LHCN-M2 (cell line): ENCODE results near the gene DDIT4. TPM values are rescaled to one million over a fixed set of nuclear protein-coding genes. Genes with fewer than 3 reads are reported as not detected.
"Not testable (repeated sequence)": the region's sequence is repeated elsewhere in the genome, so short reads cannot be mapped to it uniquely, and the experiment has no call there.

Experiments
- DNase-seq: peaks from one replicate; pipeline ENCODE4 v3.0.0-alpha.2; 2012; ENCODE audit warnings: low read depth
- total RNA-seq: library from RNA; depleted of rRNA; stranded (reverse); fragments of >200 nt; gene quantifications from 2 replicates; pipeline ENCODE4 v1.2.3, GENCODE V29; 2014

DDIT4 gene
- total RNA-seq, 1 experiment from 2014 or later, result 378 TPM

GRCh38 chr10:72292223-72292691 lies 18.5 kb downstream of the DDIT4 start:
- DNase-seq, result no peak

DNA sequence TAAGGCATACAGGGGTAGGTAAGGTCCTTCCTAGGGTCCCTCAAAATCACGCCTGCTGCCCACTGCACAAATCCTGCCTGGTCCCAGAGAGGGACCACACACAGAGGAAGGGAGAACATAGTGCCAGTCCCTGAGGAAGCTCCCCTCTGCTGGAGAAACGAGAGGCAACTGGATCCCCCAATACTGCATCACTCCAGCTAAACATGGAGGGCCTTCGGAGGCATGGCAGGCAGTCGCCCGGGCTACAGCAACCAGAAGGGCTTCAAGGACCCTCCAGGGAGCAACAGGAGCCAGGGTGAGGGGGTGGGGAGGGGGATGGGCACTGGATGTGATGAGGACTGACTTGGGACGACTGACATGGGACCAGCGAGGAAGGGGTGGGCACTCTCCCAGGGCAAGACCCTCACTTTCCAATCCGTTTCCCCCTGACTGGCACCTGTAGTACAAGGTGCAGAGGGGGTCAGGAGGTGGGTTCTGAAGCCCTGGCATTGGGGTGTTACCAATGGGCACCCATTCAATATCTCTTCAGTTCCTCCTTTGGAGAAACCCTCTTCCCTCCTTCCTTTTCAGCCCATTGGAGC lies 21.7 kb downstream of the DDIT4 start:
- DNase-seq, result no peak

DNA sequence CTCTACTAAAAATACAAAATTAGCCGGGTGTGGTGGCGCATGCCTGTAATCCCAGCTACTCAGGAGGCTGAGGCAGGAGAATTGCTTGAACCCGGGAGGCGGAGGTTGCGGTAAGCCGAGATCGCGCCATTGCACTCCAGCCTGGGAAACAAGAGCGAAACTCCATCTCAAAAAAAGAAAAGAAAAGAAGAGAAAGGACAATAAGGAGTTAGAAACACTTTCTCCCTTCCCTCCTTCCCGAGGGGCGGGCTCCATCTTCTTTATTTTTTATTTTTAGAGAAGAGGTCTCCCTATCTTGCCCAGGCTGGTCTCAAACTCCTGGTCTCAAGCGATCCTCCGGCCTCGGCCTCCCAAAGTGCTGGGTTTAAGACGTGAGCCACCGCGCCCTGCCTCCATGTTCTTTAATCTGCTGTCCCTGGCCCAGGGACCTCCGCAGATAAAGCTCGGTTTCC lies 23.1 kb downstream of the DDIT4 start:
- not testable (repeated sequence) for DNase-seq

- DNase-seq, result peak; percentile 78
Measured at GRCh38 chr10:72297281-72297804, 23.6 kb downstream of the DDIT4 start.

DNA sequence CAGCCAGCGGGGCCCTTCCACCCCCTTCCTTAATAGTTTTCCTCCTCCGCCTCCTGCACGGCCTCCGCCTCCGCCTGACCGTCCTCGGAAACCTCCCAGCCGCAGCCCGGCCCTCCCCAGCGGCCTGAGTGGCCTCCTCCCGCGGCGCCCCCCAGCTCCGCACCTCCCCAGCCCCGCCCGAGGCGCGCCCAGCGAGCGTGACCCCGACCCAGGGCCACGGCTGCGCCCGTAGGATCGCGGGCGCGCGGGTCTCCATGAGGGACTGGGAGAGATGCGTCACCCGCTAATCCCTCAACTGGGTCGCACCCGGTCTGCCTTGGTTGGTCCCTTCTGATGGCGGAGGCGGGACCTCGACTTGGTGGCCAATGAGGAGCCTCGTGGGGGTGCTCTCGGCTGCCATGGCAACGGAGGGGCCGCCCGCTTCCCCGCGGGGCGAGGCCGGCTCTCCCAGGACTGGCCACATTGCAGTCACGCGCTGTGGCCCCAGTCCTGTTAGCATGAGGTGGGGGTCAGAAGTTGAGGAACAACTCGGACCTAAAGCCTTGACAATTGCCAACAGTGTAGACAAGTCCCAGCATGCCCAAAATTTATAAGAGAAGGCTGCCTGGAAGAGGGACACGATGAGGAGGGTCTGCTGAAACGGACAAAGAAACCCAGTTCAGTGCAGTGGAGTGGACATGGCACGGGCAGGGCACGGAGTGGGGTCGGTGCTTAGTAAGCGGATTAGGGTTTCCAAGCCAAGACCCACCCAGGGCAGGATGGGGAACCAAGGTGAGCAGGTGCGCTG lies 24.3 kb downstream of the DDIT4 start:
- peak; percentile 99 for DNase-seq

- no peak for DNase-seq
Measured at GRCh38 chr10:72298592-72299519, 25.1 kb downstream of the DDIT4 start.

DNA sequence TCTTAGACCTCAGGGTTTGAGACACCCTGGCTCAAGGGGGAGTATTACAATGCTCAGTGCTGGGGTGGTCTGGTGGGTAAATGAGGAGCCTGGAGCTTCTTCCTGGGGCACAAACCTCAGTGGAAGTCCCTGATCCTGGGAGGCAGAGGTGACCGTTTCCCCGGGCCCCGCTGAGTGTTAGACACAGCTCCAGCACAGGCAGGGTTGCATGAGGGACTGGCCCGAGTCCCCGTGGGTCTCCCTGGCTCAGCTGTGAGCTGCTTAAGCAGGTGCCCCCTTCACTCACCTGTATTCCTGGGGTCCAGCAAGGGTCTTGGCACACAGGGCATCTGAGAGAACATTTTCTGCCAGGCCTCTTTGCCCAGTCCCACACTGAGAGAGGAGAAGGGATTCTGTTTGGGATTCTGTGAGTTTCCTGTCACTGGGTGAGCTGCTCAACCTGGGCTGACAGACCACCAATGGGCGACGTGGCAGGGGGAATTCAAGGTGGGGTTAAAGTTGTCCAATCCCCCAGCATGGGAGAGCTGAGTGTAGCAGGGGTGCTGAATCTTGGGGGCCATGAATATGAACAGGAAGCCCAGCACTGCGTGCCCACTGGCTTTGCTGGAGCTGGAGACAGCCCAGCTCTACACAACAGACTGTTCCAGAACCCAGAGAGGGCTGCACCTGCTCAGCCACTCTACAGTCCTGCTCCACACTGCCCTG lies 29.9 kb downstream of the DDIT4 start:
- no peak for DNase-seq

DNA sequence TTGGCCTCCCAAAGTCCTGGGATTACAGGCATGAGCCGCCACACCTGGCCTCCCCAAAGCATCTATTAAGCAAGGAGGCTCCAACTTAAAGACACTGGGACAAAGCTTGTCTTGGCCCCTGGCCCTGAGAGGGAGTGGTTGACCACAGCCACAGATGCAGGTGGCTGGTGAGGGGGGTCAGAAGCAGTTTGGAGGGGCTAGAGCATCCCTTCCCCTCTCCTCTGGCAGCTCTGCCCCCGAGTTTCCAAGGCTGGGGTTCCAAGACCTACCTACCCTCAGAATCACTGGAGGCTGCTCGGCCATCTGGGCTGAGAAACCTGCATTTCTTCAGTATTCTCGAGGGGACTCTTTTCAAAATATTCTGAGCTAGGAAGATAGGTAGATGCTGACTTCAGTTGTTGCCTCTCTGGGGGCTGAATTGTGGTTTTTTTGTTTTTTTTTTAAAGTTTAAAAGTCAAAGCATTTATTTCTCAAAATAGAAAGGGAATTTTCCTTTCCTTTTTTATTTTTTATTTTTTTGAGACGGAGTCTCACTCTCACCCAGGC lies 32.6 kb downstream of the DDIT4 start:
- no peak for DNase-seq

DNA sequence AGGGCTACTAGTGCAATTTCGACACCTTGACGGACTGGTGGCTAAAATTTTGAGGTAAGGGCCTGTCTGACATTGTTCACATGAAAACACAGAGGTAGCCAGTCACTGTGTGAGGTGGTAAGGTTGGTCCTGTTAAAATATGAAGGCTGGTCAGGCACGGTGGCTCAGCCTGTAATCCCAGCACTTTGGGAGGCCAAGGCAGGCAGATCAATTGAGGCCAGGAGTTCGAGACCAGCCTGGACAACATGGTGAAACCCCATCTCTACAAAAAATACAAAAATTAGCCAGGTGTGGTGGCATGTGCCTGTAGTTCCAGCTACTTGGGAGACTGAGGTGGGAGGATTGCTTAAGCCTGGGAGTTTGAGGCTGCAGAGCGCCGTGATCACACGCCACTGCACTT lies 34.0 kb downstream of the DDIT4 start:
- not testable (repeated sequence) for DNase-seq

DNA sequence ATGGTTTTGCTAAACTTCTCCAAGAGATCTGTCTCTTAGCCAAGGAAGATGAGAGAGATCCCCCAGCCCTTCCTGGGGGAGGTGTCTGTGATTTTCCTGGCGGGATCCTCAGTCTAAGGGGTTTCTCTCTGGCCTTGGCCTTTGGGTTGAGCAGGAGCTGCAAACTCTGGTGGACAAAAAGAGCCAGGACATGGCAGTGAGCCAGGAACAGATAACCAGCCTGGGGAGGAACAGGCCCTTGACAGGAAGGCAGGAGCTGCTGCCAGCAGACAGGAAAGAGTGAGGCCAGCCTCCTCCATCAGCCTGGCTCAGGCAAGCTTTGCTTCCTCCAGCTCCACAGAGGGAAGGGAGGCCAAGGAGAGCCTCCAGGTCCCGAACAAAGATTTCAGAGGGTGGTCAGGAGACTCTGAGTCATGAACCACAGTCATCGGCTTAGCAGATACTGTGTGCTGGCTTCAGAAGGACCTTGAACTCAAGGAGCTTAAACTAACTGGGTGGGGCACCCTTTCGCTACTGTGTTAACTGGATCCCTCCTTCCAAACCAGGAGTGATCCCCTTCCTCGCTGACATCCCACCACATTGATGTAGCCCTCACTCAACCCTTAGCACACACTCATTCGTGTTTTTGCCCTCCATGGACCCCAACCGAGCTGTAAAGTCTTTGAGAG lies 34.7 kb downstream of the DDIT4 start:
- peak; percentile 92 for DNase-seq

DNA sequence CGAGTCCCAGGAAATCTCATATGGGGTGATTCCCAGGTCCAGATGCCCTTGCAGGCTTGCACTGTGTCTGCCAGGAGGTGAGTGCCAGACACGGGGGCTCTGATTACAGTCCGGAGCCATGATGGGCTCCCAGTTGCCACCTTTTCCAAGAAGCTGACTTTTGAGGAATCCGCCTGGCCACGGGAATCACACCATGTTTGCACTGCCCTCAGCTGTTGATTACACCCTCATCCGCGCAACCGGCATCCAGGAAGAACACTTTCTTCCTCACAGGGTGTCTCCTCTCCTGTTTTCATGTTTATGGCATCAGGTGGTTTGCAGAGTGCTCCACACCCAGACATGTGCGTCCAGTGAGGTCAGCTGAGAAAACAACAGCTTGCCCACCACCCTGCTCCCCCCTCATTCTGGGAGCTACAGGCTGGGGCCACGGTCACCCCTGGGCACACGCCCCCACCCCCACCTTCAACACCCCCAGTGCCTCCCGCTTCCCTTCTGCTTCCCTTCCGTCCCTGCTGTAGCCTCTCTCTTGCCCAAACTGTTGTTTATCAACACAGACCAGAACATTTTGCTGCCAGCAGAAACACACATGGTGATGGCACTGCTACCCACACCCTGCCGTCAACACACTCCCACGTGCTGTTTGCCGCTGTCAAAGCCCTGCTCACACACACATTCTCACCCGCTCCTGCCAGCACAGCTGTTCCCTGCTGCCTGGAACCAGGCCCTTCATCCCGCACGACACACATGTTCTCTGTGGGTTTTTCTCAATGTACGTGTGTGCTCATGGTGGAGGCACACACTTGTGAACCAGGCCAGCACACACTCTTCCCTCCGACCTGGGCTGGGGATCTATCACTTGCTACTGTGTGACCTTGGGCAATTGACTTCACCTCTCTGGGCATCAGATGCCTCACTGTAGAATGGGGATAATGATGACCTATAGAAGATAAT lies 35.8 kb downstream of the DDIT4 start:
- DNase-seq, result peak; percentile 90

GRCh38 chr10:72310241-72310633 lies 36.5 kb downstream of the DDIT4 start:
- peak; percentile 64 for DNase-seq

- DNase-seq, result no peak
Measured at GRCh38 chr10:72310636-72311035, 36.9 kb downstream of the DDIT4 start.

GRCh38 chr10:72311667-72312066 lies 37.9 kb downstream of the DDIT4 start:
- DNase-seq, result no peak

- no peak for DNase-seq
Measured at GRCh38 chr10:72312865-72313391, 39.2 kb downstream of the DDIT4 start.

DNA sequence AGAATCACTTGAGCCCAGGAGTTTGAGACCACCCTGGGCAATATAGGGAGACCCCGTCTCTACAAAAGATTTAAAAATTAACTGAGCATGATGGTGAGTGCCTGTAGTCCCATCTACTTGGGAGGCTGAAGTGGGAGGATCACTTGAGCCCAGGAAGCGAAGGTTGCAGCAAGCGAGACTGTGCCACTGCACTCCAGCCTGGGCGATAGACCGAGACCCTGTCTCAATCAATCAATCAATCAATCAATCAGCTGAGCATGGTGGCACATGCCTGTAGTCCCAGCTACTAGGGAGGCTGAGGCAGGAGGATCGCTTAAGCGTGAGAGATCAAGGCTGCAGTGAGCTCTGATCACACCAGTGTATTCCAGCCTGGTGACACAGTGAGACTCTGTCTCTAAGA lies 40.5 kb downstream of the DDIT4 start:
- DNase-seq, result no peak

DNA sequence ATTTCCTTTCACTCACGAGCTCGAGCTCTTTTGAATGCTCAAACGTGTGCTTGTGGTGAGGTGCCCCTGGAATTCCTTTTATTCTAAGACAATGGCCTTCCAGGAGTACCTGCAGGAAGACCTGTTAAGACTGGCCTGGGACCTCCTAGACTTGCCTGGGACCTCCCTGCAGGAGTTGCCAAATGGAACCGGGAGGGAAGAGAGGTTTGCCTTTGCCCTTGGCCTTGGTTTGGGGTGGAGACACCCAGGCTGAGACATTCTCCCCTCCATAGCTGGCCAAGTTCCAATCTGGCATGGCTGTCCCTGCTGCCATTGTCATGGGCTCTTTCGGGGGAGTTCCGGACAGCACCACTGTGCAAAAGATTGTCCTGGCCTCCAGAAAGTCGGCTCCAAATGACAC lies 41.3 kb downstream of the DDIT4 start:
- DNase-seq, result no peak

- peak; percentile 50 for DNase-seq
Measured at GRCh38 chr10:72315611-72316385, 42.1 kb downstream of the DDIT4 start.
